GM19468 (cell line): ENCODE results near the gene ATP4B.

Source experiments
- ATAC-seq: cut with Tn5 transposase; IDR thresholded peaks from one replicate; pipeline ENCODE4 v1.9.1; 2021; ENCODE audit warnings: mild to moderate bottlenecking, moderate library complexity, moderate number of reproducible peaks; ENCODE audit not compliant: unreplicated experiment; ENCODE audit errors: extremely low read depth

ATP4B gene

DNA sequence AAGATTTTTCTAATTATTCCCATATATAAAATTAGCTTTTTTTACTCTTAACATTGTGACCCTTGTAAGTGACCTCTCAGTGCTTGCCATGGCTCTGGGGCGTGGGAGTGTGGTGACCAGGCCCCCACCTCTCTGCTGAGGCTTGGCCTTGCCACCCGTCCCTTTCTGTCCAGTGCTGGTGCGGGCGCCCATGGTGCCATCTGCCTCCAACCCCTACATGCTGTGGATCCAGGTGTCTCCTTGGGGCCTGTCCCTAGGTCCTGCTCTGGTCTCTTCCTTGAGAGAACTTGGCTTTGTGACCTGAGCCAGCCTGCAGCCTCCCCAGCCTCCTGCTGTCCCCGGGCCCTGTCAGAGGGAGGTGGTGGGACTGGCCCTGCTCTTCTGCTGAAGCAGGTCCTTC lies 46.0 kb downstream of the ATP4B start:
- ATAC-seq: no peak

DNA sequence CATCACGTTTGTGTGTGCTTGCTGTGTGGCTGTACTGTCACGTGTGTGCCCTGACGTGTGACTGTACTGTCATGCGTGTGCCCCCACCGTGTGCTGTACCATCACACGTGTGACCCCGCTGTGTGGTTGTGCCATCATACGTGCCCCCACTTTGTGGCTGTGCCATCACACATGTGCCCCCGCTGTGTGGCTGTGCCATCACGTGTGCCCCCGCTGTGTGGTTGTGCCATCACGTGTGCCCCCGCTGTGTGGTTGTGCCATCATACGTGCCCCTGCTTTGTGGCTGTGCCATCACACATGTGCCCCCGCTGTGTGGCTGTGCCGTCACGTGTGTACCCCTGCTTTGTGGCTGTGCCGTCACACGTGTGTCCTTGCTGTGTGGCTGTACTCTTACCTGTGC lies 47.7 kb downstream of the ATP4B start:
- ATAC-seq: no peak

DNA sequence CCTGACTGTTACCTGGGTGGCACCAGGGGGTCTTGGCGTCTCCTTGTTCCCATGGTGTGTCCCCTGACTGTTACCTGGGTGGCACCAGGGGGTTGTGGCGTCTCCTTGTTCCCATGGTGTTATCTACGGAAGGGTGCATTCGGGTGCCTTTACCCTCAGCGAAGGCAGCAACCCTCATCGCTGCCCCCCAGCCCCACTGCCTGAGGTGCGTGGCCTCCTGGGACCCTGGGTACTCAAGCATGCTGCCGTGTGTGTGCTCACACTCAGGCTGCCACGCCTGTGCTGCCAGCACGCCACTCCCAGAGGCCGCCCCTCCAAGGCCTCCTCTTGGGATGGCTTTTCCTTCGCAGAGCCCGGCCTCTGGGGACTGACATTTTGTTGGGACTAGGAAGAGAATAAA lies 48.4 kb downstream of the ATP4B start:
- no peak for ATAC-seq

GRCh38 chr13:113608967-113609533 lies 48.9 kb downstream of the ATP4B start:
- no peak for ATAC-seq

DNA sequence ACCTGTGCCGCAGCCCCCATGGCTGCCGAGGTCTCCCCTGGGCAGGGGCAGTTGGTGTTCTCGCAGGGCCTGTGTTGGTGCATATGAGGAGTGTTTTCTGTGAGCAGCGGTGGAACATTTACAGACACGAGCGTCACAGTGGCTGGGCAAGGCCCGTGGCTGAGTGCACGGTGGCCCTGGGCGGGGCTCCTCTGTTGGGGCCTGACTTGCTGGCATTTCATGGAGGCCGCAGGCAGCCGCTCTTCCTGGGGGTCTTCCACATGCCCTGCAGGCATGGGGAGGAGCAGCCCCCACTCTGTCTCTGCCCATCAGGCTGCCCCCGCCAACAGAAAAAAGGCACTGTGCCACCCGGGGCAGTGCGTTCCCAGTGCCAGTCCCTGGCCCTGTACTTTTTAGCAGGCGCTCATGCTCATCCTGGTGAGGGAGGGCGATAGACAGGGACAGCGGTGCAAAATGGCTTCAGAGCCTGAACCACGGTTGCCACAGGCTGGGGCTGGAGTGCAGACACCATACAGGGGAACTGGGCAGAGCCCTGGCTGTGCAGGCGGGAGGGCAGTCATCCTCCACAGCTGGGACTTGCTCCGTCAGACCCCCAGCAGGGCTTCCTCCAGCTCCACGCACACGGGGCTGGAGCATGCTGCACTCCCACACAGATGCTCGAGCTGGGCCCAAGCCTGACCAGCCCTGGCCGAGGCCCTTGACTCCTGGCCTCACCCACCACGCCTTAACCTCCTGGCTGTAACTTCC lies 49.9 kb downstream of the ATP4B start:
- no peak for ATAC-seq

- ATAC-seq: no peak
These were observed 50.7 kb downstream of the ATP4B start for GRCh38 chr13:113607056-113607888.

GRCh38 chr13:113605866-113606438 lies 52.0 kb downstream of the ATP4B start:
- ATAC-seq: no peak

DNA sequence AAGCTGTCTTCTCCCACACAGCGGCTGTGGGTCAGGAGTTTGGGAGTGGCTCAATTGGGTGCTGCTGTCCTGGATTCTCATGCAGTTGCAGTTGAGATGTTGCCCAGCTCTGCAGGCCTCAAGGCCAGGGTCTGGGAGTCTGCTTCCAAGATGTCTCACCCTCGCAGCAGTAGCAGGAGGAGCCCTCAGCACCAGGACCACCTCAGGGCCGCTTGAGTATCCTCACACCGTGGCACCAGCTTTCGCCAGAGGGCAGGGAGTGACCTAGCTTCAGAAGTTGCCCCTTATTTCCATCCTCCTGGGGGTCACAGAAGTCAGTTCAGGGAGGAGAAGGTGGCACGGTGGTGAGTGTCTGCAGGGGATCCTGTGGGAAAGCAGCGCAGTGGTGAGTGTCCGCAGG lies 52.5 kb downstream of the ATP4B start:
- no peak for ATAC-seq

DNA sequence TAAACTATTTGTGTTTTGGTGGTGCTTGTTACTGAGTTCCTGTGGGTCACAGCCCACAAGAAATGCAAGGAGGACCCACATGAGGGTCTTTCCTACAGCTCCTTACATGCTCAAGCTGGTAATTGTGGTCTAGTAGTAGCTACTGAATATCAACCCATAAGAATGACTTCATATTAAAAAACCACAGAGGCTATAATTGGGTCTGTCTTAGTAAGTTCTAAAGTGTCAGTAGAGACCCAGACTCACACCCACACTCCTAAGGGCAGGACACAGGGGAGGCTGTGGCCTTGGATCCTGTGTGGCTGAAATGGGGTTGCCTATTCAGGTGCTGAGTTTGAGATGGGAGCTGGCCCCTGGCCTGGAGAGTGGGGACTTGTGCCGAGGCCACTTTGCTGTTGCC lies 53.8 kb downstream of the ATP4B start:
- no peak for ATAC-seq

DNA sequence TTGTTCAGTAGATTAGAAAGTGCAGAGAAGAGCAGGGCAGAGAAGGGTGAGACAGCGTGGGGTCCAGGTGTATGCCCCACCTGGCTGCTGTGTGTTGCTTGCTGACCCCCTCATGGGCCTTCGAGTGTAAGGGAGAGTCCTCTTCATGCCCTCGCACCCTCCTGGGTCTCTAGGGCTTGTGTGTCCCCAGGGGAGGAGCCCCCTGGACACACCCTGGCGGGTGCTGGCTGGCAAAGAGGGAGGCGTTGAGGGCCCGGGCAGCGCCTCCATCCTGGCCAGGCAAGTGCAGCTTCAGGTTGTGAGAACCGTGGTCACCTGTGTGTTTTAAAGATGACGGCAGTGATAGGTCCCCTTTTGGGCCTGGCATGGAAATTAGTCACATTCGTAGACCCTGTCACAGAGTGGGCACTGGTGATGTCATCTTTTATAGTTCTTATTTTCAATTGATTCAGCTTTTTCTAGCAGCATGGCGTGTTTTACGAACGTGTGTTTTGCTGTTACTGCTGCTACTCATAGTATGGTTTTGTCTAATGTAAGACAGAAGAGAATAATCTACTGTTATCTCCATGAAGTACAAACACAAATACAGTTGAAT lies 54.8 kb downstream of the ATP4B start:
- ATAC-seq: no peak

GRCh38 chr13:113602291-113602988 lies 55.6 kb downstream of the ATP4B start:
- no peak for ATAC-seq

GRCh38 chr13:113601166-113602070 lies 56.6 kb downstream of the ATP4B start:
- ATAC-seq: no peak

- no peak for ATAC-seq
These were observed 58.6 kb downstream of the ATP4B start for GRCh38 chr13:113599391-113599790.
